HEK293 (cell line): ENCODE measurements around the gene NKAPD1.

ENCODE experiments used
- CTCF ChIA-PET: fragments of 350-600 bp; formaldehyde crosslinking; extraction: SDS; loops from one replicate; lab custom pipeline; 2021; ENCODE audit warnings: antibody characterized with exemption; lab: Yijun Ruan, JAX
- POLR2A ChIA-PET: fragments of 300-600 bp; formaldehyde crosslinking; extraction: SDS; loops from one replicate; lab custom pipeline; 2020; ENCODE audit warnings: antibody characterized with exemption, inconsistent platforms; lab: Yijun Ruan, JAX
- H3K27ac ChIP-seq: fragments of 200-500 bp; sonication (Bioruptor generic); 2 replicates; pipeline ENCODE4 v1.5.1; 2014; ENCODE audit warnings: low read depth, low read length, control low read depth, inconsistent platforms; ENCODE audit errors: extremely low read depth
- H3K36me3 ChIP-seq, 2 experiments: fragments of 200-500 bp in 1 of 2; sonication (Bioruptor generic) in 1 of 2; 1 replicate in 1 of 2; 2 replicates in 1 of 2; pipeline ENCODE4 v1.5.1; 2014 to 2017; ENCODE audit warnings: inconsistent platforms in 2 of 2, low read length in 2 of 2; ENCODE audit not compliant: control insufficient read depth in 2 of 2, insufficient read depth in 1 of 2
- H3K4me1 ChIP-seq: fragments of 200-500 bp; sonication (Bioruptor generic); 2 replicates; pipeline ENCODE4 v1.5.1; 2014; ENCODE audit warnings: mild to moderate bottlenecking, low read length, inconsistent platforms; ENCODE audit not compliant: control insufficient read depth, insufficient read depth
- H3K4me3 ChIP-seq: 2 replicates; pipeline ENCODE4 v1.5.1; 2011; ENCODE audit warnings: low read depth, mild to moderate bottlenecking, control low read depth, low read length, moderate library complexity
- H3K9me3 ChIP-seq: fragments of 200-500 bp; sonication (Bioruptor generic); 2 replicates; pipeline ENCODE4 v1.5.1; 2014; ENCODE audit warnings: low read depth, low read length, inconsistent platforms; ENCODE audit not compliant: control insufficient read depth, insufficient read depth
- GLIS1 ChIP-seq: fragments of 450-650 bp; formaldehyde crosslinking; IDR thresholded peaks from 2 replicates; pipeline ENCODE4 v1.5.1; 2016; ENCODE audit warnings: missing biosample characterization, missing genetic modification characterization
- KLF10 ChIP-seq: fragments of 450-650 bp; IDR thresholded peaks from 2 replicates; pipeline ENCODE4 v1.5.1; 2018; ENCODE audit warnings: missing biosample characterization, mild to moderate bottlenecking, missing genetic modification characterization
- KLF7 ChIP-seq: fragments of 450-650 bp; formaldehyde crosslinking; IDR thresholded peaks from 2 replicates; pipeline ENCODE4 v1.5.1; 2016; ENCODE audit warnings: missing biosample characterization, missing genetic modification characterization, borderline replicate concordance
- MZF1 ChIP-seq: fragments of 450-650 bp; formaldehyde crosslinking; IDR thresholded peaks from 2 replicates; pipeline ENCODE4 v1.5.1; 2017; ENCODE audit warnings: missing biosample characterization, missing genetic modification characterization, borderline replicate concordance
- PRDM1 ChIP-seq: fragments of 450-650 bp; formaldehyde crosslinking; IDR thresholded peaks from 2 replicates; pipeline ENCODE4; 2016; ENCODE audit warnings: missing biosample characterization, missing genetic modification characterization
- SP7 ChIP-seq: fragments of 450-650 bp; formaldehyde crosslinking; IDR thresholded peaks from 2 replicates; pipeline ENCODE4 v1.5.1; 2016; ENCODE audit warnings: missing biosample characterization, missing genetic modification characterization
- ZBTB17 ChIP-seq: fragments of 450-650 bp; formaldehyde crosslinking; IDR thresholded peaks from 2 replicates; pipeline ENCODE4 v1.5.1; 2016; ENCODE audit warnings: missing biosample characterization, missing genetic modification characterization
- ZNF121 ChIP-seq: fragments of 450-650 bp; formaldehyde crosslinking; IDR thresholded peaks from 2 replicates; pipeline ENCODE4 v1.5.1; 2016; ENCODE audit warnings: missing biosample characterization, missing genetic modification characterization
- ZNF132 ChIP-seq: fragments of 450-650 bp; formaldehyde crosslinking; IDR thresholded peaks from 2 replicates; pipeline ENCODE4 v1.5.1; 2017; ENCODE audit warnings: missing biosample characterization, missing genetic modification characterization, borderline replicate concordance
- ZNF16 ChIP-seq: fragments of 450-650 bp; formaldehyde crosslinking; IDR thresholded peaks from 2 replicates; pipeline ENCODE4 v1.5.1; 2016; ENCODE audit warnings: low read depth, missing biosample characterization, missing genetic modification characterization
- ZNF311 ChIP-seq: fragments of 450-650 bp; formaldehyde crosslinking; IDR thresholded peaks from 2 replicates; pipeline ENCODE4 v1.5.1; 2017; ENCODE audit warnings: missing biosample characterization, missing genetic modification characterization, borderline replicate concordance
- ZNF658 ChIP-seq: fragments of 450-650 bp; formaldehyde crosslinking; IDR thresholded peaks from 2 replicates; pipeline ENCODE4; 2016; ENCODE audit warnings: missing biosample characterization, missing genetic modification characterization
- ZNF768 ChIP-seq: fragments of 450-650 bp; formaldehyde crosslinking; IDR thresholded peaks from 2 replicates; pipeline ENCODE4 v1.5.1; 2018; ENCODE audit warnings: missing biosample characterization, mild to moderate bottlenecking, missing genetic modification characterization
- TF ChIP-seq, protein P1 (sequence below): fragments of 450-650 bp; formaldehyde crosslinking; IDR thresholded peaks from 2 replicates; pipeline ENCODE4 v1.5.1; 2016; ENCODE audit warnings: missing biosample characterization, missing genetic modification characterization, borderline replicate concordance
- TF ChIP-seq, protein P2 (sequence below): fragments of 450-650 bp; formaldehyde crosslinking; IDR thresholded peaks from 2 replicates; pipeline ENCODE4 v1.5.1; 2017; ENCODE audit warnings: missing biosample characterization, missing genetic modification characterization
- TF ChIP-seq, protein P3 (sequence below): fragments of 450-650 bp; IDR thresholded peaks from 2 replicates; pipeline ENCODE4 v1.5.1; 2018; ENCODE audit warnings: missing biosample characterization, missing genetic modification characterization
- TF ChIP-seq, protein P4 (sequence below): fragments of 450-650 bp; formaldehyde crosslinking; IDR thresholded peaks from 2 replicates; pipeline ENCODE4 v1.5.1; 2016; ENCODE audit warnings: missing biosample characterization, missing genetic modification characterization
- TF ChIP-seq, protein P5 (sequence below): fragments of 450-650 bp; formaldehyde crosslinking; IDR thresholded peaks from 2 replicates; pipeline ENCODE4 v1.5.1; 2016; ENCODE audit warnings: missing biosample characterization, missing genetic modification characterization

The NKAPD1 gene

DNA sequence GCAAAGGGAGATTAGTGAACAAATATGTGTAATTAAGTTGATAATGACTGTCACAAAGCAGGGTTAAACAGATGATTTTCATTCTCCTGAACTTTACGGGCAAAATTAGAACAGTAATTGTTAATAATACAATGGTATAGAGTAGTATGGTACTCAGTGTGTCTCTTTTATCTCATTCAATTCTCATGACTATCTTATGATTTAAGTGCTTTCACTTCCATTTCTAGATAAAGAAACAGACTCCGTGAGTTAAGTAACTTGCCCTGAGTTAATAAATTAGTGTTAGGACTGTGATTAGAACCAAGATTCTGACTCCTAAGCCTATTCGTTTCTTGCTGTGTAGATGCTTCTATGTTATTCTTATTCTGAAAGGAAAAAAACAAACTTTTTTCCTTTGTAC is 22.3 kb upstream of the NKAPD1 start:
- Histone ChIP-seq H3K27ac (no peak overlapping the region), H3K36me3 (peaks cover 12 to 82% of the 10 kb centered on the region in 2 experiments), H3K4me1 (no peaks in the 10 kb centered on the region), H3K4me3 (no peak overlapping the region), H3K9me3 (no peaks in the 10 kb centered on the region)
- no peak for TF ChIP-seq PRDM1
- TF ChIP-seq ZNF768 (tag by site-specific recombination) = no peak
- TF ChIP-seq, protein P1, sequence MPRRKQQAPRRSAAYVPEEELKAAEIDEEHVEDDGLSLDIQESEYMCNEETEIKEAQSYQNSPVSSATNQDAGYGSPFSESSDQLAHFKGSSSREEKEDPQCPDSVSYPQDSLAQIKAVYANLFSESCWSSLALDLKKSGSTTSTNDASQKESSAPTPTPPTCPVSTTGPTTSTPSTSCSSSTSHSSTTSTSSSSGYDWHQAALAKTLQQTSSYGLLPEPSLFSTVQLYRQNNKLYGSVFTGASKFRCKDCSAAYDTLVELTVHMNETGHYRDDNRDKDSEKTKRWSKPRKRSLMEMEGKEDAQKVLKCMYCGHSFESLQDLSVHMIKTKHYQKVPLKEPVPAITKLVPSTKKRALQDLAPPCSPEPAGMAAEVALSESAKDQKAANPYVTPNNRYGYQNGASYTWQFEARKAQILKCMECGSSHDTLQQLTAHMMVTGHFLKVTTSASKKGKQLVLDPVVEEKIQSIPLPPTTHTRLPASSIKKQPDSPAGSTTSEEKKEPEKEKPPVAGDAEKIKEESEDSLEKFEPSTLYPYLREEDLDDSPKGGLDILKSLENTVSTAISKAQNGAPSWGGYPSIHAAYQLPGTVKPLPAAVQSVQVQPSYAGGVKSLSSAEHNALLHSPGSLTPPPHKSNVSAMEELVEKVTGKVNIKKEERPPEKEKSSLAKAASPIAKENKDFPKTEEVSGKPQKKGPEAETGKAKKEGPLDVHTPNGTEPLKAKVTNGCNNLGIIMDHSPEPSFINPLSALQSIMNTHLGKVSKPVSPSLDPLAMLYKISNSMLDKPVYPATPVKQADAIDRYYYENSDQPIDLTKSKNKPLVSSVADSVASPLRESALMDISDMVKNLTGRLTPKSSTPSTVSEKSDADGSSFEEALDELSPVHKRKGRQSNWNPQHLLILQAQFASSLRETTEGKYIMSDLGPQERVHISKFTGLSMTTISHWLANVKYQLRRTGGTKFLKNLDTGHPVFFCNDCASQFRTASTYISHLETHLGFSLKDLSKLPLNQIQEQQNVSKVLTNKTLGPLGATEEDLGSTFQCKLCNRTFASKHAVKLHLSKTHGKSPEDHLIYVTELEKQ (tag by site-specific recombination) = no peak
- TF ChIP-seq, protein P2, sequence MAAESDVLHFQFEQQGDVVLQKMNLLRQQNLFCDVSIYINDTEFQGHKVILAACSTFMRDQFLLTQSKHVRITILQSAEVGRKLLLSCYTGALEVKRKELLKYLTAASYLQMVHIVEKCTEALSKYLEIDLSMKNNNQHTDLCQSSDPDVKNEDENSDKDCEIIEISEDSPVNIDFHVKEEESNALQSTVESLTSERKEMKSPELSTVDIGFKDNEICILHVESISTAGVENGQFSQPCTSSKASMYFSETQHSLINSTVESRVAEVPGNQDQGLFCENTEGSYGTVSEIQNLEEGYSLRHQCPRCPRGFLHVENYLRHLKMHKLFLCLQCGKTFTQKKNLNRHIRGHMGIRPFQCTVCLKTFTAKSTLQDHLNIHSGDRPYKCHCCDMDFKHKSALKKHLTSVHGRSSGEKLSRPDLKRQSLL (tag by site-specific recombination) = no peak
- TF ChIP-seq ZNF658 (tag by site-specific recombination) = no peak
- no peak for TF ChIP-seq ZNF121 (tag by site-specific recombination)
- TF ChIP-seq SP7 = no peak
- no peak for TF ChIP-seq KLF7 (tag by site-specific recombination)
- TF ChIP-seq ZNF311 = no peak
- TF ChIP-seq KLF10 (tag by site-specific recombination) = no peak
- TF ChIP-seq, protein P3, sequence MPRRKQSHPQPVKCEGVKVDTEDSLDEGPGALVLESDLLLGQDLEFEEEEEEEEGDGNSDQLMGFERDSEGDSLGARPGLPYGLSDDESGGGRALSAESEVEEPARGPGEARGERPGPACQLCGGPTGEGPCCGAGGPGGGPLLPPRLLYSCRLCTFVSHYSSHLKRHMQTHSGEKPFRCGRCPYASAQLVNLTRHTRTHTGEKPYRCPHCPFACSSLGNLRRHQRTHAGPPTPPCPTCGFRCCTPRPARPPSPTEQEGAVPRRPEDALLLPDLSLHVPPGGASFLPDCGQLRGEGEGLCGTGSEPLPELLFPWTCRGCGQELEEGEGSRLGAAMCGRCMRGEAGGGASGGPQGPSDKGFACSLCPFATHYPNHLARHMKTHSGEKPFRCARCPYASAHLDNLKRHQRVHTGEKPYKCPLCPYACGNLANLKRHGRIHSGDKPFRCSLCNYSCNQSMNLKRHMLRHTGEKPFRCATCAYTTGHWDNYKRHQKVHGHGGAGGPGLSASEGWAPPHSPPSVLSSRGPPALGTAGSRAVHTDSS (tag by site-specific recombination) = no peak
- TF ChIP-seq, protein P4, sequence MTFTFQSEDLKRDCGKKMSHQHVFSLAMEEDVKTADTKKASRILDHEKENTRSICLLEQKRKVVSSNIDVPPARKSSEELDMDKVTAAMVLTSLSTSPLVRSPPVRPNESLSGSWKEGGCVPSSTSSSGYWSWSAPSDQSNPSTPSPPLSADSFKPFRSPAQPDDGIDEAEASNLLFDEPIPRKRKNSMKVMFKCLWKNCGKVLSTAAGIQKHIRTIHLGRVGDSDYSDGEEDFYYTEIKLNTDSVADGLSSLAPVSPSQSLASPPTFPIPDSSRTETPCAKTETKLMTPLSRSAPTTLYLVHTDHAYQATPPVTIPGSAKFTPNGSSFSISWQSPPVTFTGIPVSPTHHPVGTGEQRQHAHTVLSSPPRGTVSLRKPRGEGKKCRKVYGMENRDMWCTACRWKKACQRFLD = no peak
- TF ChIP-seq, protein P5, sequence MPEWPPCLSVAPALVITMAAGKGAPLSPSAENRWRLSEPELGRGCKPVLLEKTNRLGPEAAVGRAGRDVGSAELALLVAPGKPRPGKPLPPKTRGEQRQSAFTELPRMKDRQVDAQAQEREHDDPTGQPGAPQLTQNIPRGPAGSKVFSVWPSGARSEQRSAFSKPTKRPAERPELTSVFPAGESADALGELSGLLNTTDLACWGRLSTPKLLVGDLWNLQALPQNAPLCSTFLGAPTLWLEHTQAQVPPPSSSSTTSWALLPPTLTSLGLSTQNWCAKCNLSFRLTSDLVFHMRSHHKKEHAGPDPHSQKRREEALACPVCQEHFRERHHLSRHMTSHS (tag by site-specific recombination) = no peak
- no peak for TF ChIP-seq ZNF132
- TF ChIP-seq GLIS1 (tag by site-specific recombination) = no peak
- TF ChIP-seq ZBTB17 (tag by site-specific recombination) = no peak
- no peak for TF ChIP-seq MZF1 (tag by site-specific recombination)
- ChIA-PET POLR2A (no interaction called here), CTCF (no interaction called here)

DNA sequence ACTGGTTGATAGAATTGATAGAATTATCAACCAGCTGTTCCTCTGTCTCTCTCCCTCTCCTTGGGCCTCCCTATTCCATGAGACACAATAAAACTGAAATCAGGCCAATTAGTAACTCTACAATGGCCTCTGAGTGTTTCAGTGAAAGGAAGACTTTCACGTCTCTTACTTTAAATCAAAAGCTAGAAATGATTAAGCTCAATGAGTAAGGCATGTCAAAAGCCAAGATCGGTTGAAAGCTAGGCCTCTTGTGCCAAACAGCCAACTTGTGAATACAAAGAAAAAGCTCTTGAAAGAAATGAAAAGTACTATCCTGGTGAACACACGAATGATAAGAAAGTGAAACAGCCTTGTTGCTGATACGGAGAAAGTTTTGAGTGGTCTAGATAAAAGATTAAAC is 16.9 kb upstream of the NKAPD1 start:
- no peak overlapping the region for H3K27ac ChIP-seq
- no peaks in the 10 kb centered on the region for H3K4me1 ChIP-seq
- TF ChIP-seq ZNF16 (no peak), PRDM1 (peak; percentile 76)
- ChIA-PET CTCF (interaction anchor here (0.9 kb wide), 1 partner anchor 16 kb away, joined by 3 read pairs; no protein-coding TSS in a partner anchor), POLR2A (no interaction called here)
- no peak overlapping the region for H3K4me3 ChIP-seq
- H3K36me3 ChIP-seq = peaks cover 5 to 83% of the 10 kb centered on the region in 2 experiments; a peak in 2 of 3 replicates
- no peaks in the 10 kb centered on the region for H3K9me3 ChIP-seq
